Ectodermal cell (in vitro differentiated cells): ENCODE results near the gene ERI3.

ENCODE experiments used
- H3K27ac ChIP-seq: 2 replicates; pipeline ENCODE4 v1.7.0; 2013; ENCODE audit warnings: mild to moderate bottlenecking, low read depth, low read length; ENCODE audit not compliant: insufficient read depth, poor library complexity, severe bottlenecking
- H3K27me3 ChIP-seq: 2 replicates; pipeline ENCODE4 v1.7.0; 2013; ENCODE audit warnings: mild to moderate bottlenecking, low read length; ENCODE audit not compliant: insufficient read depth, control insufficient read depth, poor library complexity, severe bottlenecking
- H3K36me3 ChIP-seq: one replicate; pipeline ENCODE4 v1.7.0; 2013; ENCODE audit warnings: low read length; ENCODE audit not compliant: control insufficient read depth, insufficient read depth
- H3K4me1 ChIP-seq: one replicate; pipeline ENCODE4 v1.7.0; 2013; ENCODE audit warnings: low read length; ENCODE audit not compliant: control insufficient read depth, insufficient read depth
- H3K4me3 ChIP-seq: 2 replicates; pipeline ENCODE4 v1.7.0; 2013; ENCODE audit warnings: low read depth, low read length, control low read depth; ENCODE audit not compliant: insufficient read depth
- H3K9me3 ChIP-seq: 2 replicates; pipeline ENCODE4 v1.7.0; 2013; ENCODE audit warnings: mild to moderate bottlenecking, low read length, moderate library complexity; ENCODE audit not compliant: control insufficient read depth
- WGBS, 2 experiments: methylation state at CpG; one replicate each; pipeline ENCODE4 v1.1.7; 2013; ENCODE audit warnings: missing lambda C conversion rate in 2 of 2; 5-methylcytosine and 5-hydroxymethylcytosine counted together

Gene ERI3

DNA sequence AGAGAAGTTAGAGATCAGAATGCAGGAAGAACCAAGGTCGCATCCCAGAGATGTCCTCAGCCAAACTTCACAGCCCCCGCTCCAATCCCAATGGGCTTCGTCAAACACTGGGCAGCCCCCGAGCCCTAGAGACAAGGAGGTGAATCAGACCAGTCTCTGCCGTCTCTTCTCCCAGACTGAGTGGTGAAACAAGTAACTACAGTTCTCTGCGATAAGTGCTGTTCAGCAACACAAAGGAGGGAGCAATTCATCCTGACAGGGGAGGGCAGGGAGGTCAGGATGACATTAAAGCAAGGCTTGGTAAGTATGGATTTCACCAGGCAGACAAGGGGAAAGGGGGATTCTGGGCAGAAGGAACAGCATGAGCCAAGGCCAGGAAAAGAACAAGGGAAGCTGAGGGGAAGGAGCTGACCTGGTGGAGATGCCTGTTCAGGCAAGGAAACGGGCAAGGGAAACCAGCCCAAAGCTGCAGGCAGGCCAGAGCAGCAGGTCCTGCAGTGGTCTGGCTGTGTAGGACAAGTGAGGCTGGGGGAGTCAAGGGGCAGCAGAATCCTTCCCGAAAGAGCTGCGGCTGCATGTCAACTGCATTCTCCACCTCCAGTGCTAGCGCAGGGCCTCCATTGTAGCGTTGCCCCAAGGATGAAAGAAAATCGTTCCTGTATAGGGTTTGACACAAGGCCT is 13.6 kb upstream of the ERI3 start:
- no peak overlapping the region for H3K4me3 ChIP-seq
- H3K36me3 ChIP-seq: no peaks in the 10 kb centered on the region
- no peaks in the 10 kb centered on the region for H3K9me3 ChIP-seq
- H3K27me3 ChIP-seq: peaks cover 7% of the 10 kb centered on the region
- peaks cover 7% of the 10 kb centered on the region for H3K4me1 ChIP-seq
- H3K27ac ChIP-seq: no peak overlapping the region
- 77 to 79% methylated on average over 12 of the region's 12 CpGs for WGBS, 2 experiments

DNA sequence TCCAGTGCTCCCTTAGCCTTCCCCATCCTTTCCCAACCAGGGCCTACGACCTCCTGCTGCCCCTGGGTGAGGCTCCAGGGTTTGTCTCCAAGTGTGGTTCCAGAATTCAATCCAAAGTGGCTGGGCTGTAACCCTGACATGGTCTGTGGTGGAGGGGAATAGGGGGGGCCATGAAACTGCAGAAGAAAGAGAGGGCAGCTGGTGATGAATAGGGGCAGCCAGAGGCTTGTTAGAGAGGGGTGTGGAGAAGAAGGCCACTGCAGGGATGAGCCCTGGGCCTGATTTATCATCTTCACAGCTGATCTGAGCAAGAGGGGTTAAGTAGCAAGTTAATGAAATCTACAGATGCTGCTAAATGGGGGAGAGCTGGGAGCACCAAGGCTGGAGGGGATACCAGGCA is 12.9 kb upstream of the ERI3 start:
- Histone ChIP-seq H3K4me1 (peaks cover 7% of the 10 kb centered on the region), H3K27ac (no peak overlapping the region), H3K27me3 (peaks cover 7% of the 10 kb centered on the region), H3K4me3 (no peak overlapping the region), H3K9me3 (no peaks in the 10 kb centered on the region), H3K36me3 (no peaks in the 10 kb centered on the region)
- WGBS, 2 experiments: 80 to 88% methylated on average over 1 of the region's 1 CpG

DNA sequence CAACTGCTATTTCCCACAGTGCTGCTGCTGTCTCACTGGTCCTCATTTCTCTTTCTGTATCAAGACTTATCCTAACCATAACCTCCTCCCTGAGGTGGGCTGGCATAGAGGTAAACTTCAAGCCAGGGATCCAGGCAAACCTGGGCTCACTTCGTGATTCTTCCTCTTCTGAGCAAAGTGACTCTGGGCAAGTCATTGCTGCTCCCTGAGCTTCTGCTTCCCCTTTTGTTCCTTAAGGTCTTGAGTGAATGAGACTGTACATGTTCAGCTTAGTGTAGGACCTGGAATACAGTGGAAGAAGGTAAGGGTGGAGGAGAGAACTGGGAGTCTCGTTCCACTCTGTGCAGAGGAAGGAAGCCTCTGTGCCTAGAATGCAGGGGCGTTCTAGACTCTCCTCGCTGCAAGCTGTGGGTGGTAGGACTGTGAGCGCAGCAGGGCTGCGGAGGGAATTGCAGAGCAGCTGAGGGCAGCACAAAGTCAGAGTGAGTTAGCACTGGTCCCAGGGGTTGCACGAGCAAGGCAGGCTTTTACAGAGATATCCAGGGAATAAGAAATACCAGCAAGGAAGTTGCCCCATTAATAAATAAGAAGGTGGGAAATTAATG is 11.4 kb upstream of the ERI3 start:
- H3K27me3 ChIP-seq: peaks cover 7% of the 10 kb centered on the region
- peaks cover 7% of the 10 kb centered on the region for H3K4me1 ChIP-seq
- H3K9me3 ChIP-seq: no peaks in the 10 kb centered on the region
- no peaks in the 10 kb centered on the region for H3K36me3 ChIP-seq
- 90% methylated on average over 7 of the region's 7 CpGs for WGBS, 2 experiments
- no peak overlapping the region for H3K4me3 ChIP-seq
- no peak overlapping the region for H3K27ac ChIP-seq

DNA sequence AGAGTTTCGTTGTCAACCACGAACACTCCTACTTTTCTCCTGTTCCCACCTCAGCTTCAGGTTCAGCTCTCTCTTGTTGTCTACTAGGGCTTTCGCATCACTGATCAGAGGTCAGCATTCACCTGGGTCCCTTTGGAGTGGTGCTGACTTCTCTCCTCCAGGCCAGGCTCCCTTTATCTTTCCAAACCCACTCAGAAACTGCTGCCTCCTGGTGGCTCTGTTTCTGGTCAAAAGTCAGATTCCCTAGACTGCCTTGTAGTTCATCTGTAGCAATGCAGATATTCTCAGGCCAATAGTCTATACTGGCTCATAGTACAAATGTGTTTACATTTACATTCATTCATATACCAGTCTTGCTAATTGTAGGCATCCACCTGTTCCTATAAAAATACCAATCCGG is 6.4 kb upstream of the ERI3 start:
- no peak overlapping the region for H3K27ac ChIP-seq
- H3K36me3 ChIP-seq: no peaks in the 10 kb centered on the region
- H3K27me3 ChIP-seq: no peaks in the 10 kb centered on the region
- no peak overlapping the region for H3K4me3 ChIP-seq
- no peaks in the 10 kb centered on the region for H3K9me3 ChIP-seq
- no peaks in the 10 kb centered on the region for H3K4me1 ChIP-seq
- WGBS, 2 experiments: 68 to 69% methylated on average over 4 of the region's 4 CpGs

DNA sequence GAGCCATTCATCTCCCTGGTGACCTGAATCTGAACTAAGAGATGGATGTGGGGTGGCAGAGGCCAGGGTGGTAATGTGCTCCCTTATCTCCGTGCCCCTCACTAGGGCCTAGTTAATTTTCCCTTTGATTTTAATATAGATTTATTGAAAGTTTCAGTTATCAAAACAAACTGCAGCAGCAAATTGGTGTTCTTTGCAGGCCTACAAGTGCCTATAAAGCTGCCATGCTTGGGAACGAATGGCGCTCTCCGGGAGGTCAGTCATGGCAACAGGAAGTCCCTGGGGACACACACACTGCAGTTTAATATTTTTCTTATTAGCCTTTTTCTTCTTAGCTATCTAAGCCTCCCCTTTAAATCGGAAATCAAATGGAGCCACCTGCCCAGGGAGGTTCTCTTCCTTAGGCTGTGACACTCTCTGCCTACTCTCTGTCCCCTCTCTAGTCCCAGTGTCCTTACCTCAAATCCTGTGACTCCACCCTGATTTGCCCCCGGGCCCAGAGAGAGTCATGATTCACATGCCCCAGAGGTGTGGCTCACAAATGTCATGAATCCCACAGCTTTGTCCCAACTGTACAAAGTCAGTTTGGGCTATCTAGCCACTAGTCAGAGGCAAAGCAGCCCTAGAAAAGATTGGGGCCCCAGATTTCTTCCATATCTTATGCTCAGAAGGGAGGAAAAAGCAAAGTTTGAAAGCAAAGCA is 4.3 kb upstream of the ERI3 start:
- Histone ChIP-seq H3K9me3 (no peaks in the 10 kb centered on the region), H3K4me3 (no peak overlapping the region), H3K27ac (no peak overlapping the region), H3K27me3 (no peaks in the 10 kb centered on the region), H3K36me3 (no peaks in the 10 kb centered on the region), H3K4me1 (no peaks in the 10 kb centered on the region)
- 88 to 91% methylated on average over 5 to 6 of the region's 6 CpGs for WGBS, 2 experiments

DNA sequence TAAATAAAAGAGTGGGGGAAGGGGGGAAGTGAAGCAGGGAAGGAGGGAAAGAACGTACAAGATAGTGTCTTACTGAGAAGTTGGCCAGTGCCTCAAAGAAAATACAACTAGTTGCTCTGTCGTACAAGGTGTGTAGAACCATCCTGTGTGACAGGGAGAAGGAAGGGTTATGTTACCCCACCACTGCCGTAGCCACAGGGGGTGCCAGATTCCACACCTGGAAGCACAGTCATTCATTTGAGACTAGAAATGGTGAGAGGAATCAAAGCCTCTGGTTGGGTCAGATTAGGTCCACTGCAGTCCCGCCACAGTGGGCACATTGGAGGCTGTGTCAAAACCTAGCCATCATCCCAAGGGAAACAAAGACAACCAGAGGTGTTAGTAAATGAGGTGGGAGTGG is 2.7 kb upstream of the ERI3 start:
- Histone ChIP-seq H3K27me3 (no peaks in the 10 kb centered on the region), H3K4me1 (peaks cover 10% of the 10 kb centered on the region), H3K4me3 (no peak overlapping the region), H3K36me3 (no peaks in the 10 kb centered on the region), H3K9me3 (no peaks in the 10 kb centered on the region), H3K27ac (no peak overlapping the region)
- 89 to 91% methylated on average over 4 of the region's 4 CpGs for WGBS, 2 experiments

DNA sequence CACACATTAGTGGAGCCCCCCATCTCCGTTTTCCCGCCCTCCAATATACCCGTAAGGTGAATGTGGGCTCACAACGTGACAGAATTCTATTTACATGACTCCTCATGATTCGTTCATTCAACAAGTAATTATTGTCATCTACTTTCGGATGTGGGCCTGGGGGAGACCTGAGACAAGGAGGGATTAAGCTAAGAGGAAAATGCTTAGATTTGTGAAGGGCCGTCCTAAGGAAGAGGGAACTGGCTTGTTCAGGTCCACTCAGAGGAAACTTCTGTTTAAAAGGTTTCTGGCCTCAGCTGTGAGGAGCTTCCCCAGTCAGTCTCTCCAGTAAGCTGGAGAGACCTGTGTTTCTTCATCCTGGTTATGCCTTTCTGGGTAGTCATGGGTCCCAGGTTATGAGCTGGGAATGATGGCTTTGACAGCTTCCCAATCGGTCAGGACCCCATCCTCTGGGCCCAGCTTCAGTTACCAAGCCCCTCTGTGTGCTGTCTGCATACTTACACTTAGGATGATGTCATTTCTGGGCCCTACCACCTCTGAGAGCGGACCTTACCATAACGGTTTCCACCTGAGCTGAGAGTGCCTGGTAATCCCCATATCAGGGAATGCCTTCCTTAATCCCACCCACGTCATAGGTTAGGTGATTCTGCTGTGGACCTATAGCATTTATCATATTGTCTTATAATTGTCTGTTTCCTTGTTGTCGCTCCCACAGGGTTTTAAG is 687 bp upstream of the ERI3 start:
- H3K27me3 ChIP-seq: no peaks in the 10 kb centered on the region
- 82 to 85% methylated on average over 12 of the region's 12 CpGs for WGBS, 2 experiments
- peaks cover 10% of the 10 kb centered on the region for H3K4me1 ChIP-seq
- H3K4me3 ChIP-seq: peak overlapping the region; percentile 79
- no peaks in the 10 kb centered on the region for H3K36me3 ChIP-seq
- no peaks in the 10 kb centered on the region for H3K9me3 ChIP-seq
- no peak overlapping the region for H3K27ac ChIP-seq

DNA sequence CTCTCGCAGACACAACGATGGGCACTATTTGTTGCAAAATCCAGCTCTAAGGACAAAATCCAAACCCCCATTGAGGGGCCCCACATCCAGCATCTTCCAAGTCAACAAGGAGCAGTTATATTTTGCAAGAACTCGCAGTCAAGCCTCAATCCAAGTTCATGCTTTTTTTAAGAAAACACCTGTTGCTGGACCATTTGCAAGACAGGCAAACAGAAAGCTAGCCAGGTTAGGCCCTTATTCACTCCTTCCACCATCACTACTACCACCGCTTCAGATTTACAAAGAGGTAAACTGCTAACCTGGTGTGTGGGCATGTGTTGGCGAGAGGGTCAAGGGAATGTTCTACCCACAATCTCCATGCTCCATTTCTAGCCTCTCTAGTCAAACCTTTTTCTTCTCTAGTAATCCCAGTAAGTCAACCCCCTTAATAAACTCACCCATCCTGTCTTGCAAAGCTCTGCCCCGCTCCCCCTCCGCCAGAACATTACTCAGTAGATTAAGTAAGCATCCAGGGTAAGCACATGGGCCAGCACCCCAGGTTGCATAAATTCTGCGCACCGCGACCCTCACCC is 703 bp downstream of the ERI3 start:
- H3K27me3 ChIP-seq: no peaks in the 10 kb centered on the region
- H3K4me3 ChIP-seq: peak overlapping the region; percentile 79
- 38 to 42% methylated on average over 10 of the region's 10 CpGs for whole genome bisulfite sequencing, 2 experiments
- H3K36me3 ChIP-seq: no peaks in the 10 kb centered on the region
- peak overlapping the region; percentile 81 for H3K27ac ChIP-seq
- peaks cover 10% of the 10 kb centered on the region for H3K4me1 ChIP-seq
- no peaks in the 10 kb centered on the region for H3K9me3 ChIP-seq

DNA sequence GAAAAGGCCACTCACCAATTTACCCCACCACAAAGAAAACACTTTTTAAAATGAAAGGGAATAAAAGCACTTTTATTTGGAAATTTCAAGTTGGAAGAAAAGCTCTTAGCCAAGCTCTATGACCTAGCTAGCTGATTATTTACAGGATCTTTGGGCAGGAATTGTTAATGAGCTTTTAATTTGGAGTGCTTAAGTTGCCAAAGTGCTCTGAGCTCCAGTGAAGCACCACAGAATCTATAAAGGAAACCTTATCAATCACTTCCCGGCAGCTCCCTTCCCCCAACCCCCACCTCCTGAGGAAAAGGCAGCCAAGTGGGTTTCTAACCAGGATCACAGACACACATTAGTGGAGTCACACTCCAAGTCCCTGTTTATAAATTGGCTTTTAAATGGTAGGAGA is 1.5 kb downstream of the ERI3 start:
- Histone ChIP-seq H3K9me3 (no peaks in the 10 kb centered on the region), H3K36me3 (no peaks in the 10 kb centered on the region), H3K27ac (no peak overlapping the region), H3K4me1 (peaks cover 14% of the 10 kb centered on the region), H3K27me3 (no peaks in the 10 kb centered on the region), H3K4me3 (peak overlapping the region; percentile 79)
- WGBS, 2 experiments: 71 to 79% methylated on average over 1 of the region's 1 CpG

DNA sequence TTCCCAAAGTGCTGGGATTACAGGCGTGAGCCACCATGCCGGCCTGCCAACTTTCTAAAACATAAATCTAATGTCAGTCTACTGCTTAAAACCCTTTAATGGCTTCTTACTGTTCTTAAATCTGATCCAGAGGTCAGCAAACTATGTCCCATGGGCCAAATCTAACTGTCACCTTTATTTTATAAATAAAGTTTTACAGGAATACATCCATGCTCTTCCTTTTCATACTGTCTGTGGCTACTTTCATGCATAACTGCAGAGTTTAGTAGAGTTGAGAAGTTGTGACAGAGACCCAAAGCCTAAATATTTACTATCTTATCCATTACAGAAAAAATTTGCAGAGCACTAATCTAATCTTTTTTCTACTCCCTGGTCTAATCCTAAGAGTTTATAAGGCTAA is 3.8 kb downstream of the ERI3 start:
- Histone ChIP-seq H3K27me3 (no peaks in the 10 kb centered on the region), H3K27ac (no peak overlapping the region), H3K4me1 (peaks cover 30% of the 10 kb centered on the region), H3K4me3 (no peak overlapping the region), H3K9me3 (no peaks in the 10 kb centered on the region), H3K36me3 (no peaks in the 10 kb centered on the region)
- 95 to 97% methylated on average over 2 of the region's 2 CpGs for WGBS, 2 experiments
